ENCODE data around the gene GLIPR1L2.
"Not testable (repeated sequence)": the region's sequence is repeated elsewhere in the genome, so short reads cannot be mapped to it uniquely, and the experiment has no call there.

DNA sequence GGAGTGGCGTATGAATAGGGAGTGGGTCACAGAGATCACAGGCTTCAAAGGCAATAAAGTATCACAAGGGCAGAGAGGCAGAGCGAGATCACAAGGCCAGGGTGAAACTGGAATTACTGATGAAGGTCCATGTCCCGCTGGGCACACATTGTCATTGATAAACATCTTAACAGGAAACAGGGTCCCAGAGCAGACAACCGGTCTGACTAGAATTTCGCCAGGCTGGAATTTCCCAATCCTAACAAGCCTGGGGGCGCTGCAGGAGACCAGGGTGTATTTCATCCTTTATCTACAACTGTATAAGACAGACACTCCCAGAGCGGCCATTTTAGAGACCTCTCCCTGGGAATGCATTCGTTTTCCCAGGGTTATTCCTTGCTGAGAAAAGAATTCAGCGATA lies 67.0 kb downstream of the GLIPR1L2 start:
- TF ChIP-seq POLR2A, POLR2AphosphoS5 (IDR thresholded peaks at IDR 0.05): not testable (repeated sequence)
- TF ChIP-seq, protein P1, sequence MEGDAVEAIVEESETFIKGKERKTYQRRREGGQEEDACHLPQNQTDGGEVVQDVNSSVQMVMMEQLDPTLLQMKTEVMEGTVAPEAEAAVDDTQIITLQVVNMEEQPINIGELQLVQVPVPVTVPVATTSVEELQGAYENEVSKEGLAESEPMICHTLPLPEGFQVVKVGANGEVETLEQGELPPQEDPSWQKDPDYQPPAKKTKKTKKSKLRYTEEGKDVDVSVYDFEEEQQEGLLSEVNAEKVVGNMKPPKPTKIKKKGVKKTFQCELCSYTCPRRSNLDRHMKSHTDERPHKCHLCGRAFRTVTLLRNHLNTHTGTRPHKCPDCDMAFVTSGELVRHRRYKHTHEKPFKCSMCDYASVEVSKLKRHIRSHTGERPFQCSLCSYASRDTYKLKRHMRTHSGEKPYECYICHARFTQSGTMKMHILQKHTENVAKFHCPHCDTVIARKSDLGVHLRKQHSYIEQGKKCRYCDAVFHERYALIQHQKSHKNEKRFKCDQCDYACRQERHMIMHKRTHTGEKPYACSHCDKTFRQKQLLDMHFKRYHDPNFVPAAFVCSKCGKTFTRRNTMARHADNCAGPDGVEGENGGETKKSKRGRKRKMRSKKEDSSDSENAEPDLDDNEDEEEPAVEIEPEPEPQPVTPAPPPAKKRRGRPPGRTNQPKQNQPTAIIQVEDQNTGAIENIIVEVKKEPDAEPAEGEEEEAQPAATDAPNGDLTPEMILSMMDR (IDR thresholded peaks at IDR 0.05) = not testable (repeated sequence)
